ENCODE data around the gene LCA5L. TPM values are rescaled to one million over a fixed set of nuclear protein-coding genes. Genes with fewer than 3 reads are reported as not detected.

The LCA5L gene
- total RNA-seq, 1 experiment from 2014 or later: 0.46 TPM

GRCh38 chr21:39386899-39387298 is 58.7 kb downstream of the LCA5L start:
- Histone ChIP-seq H3K4me2 (ENCODE audit: insufficient read depth, insufficient read length, low read length) (no peak overlapping the region), H3K79me2 (ENCODE audit: insufficient read depth, low read length) (no peaks in the 10 kb centered on the region; the same call in 1 of the 2 replicates), H4K8ac (replicated peaks; ENCODE audit: insufficient read length, low read depth, low read length) (no peak overlapping the region), H3K27me3 (ENCODE audit: insufficient read depth, low read length) (no peaks in the 10 kb centered on the region), H3K56ac (ENCODE audit: insufficient read length, low read depth, low read length) (no peak overlapping the region), H3K4me1 (ENCODE audit: insufficient read depth, low read length) (no peaks in the 10 kb centered on the region), H3T11ph (ENCODE audit: low read length) (no peak overlapping the region), H4K5ac (ENCODE audit: insufficient read length, low read depth, low read length) (no peak overlapping the region), H3K23me2 (ENCODE audit: insufficient read length, low read depth, low read length, poor library complexity, severe bottlenecking) (no peaks in the 10 kb centered on the region), H3K4ac (ENCODE audit: low read depth, low read length) (no peak overlapping the region), H3K14ac (ENCODE audit: insufficient read depth, low read length) (no peak overlapping the region), H3K9me3 (ENCODE audit: control insufficient read depth, low read depth, low read length) (no peaks in the 10 kb centered on the region), H4K91ac (ENCODE audit: insufficient read length, low read depth, low read length) (no peak overlapping the region), H2BK15ac (ENCODE audit: low read depth, low read length) (no peak overlapping the region), H2AK5ac (ENCODE audit: insufficient read length, low read length) (no peak overlapping the region), H3K27ac (ENCODE audit: insufficient read length, low read depth, low read length) (no peak overlapping the region), H2BK20ac (ENCODE audit: low read depth, low read length, poor library complexity, severe bottlenecking) (no peak overlapping the region), H3K79me1 (ENCODE audit: insufficient read depth, low read depth, low read length, poor library complexity, severe bottlenecking) (no peaks in the 10 kb centered on the region), H2BK12ac (ENCODE audit: insufficient read length, low read depth, low read length) (no peak overlapping the region), H2AFZ (ENCODE audit: low read length) (no peak overlapping the region), H3K23ac (ENCODE audit: insufficient read length, low read depth, low read length) (no peak overlapping the region), H3K9ac (ENCODE audit: extremely low read depth, insufficient read length, low read length) (no peak overlapping the region), H3K18ac (ENCODE audit: insufficient read length, low read depth, low read length) (no peak overlapping the region), H4K20me1 (ENCODE audit: control insufficient read depth, insufficient read depth, insufficient read length) (no peaks in the 10 kb centered on the region), H2BK5ac (ENCODE audit: insufficient read length, low read length) (no peak overlapping the region), H2BK120ac (ENCODE audit: low read depth, low read length, poor library complexity, severe bottlenecking) (no peak overlapping the region)
- H3K4me1 Mint-ChIP-seq: peaks cover 29 to 34% of the 10 kb centered on the region in 2 experiments
- DNase-seq: no peak
- no peak overlapping the region; a peak in 1 of 7 replicates for H3K27ac Mint-ChIP-seq
- TF ChIP-seq, protein P1, sequence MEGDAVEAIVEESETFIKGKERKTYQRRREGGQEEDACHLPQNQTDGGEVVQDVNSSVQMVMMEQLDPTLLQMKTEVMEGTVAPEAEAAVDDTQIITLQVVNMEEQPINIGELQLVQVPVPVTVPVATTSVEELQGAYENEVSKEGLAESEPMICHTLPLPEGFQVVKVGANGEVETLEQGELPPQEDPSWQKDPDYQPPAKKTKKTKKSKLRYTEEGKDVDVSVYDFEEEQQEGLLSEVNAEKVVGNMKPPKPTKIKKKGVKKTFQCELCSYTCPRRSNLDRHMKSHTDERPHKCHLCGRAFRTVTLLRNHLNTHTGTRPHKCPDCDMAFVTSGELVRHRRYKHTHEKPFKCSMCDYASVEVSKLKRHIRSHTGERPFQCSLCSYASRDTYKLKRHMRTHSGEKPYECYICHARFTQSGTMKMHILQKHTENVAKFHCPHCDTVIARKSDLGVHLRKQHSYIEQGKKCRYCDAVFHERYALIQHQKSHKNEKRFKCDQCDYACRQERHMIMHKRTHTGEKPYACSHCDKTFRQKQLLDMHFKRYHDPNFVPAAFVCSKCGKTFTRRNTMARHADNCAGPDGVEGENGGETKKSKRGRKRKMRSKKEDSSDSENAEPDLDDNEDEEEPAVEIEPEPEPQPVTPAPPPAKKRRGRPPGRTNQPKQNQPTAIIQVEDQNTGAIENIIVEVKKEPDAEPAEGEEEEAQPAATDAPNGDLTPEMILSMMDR (conservative IDR thresholded peaks at IDR 0.05): no peak
- peak overlapping the region in 1 of 2 experiments; percentile 74; a peak in 1 of 5 replicates for H3K4me3 Mint-ChIP-seq
- WGBS (ENCODE audit: extremely low coverage, insufficient read length, low lambda C conversion rate): no CpG with 5 or more reads among the region's 11 CpGs
- H3K9me3 Mint-ChIP-seq: no peaks in the 10 kb centered on the region
- peaks cover 4 to 20% (median 13%) of the 10 kb centered on the region in 3 experiments; a peak in 5 of 7 replicates for H3K36me3 Mint-ChIP-seq (ENCODE audit: insufficient read depth in 1 of 3, low read depth in 3 of 3)
- H3K27me3 Mint-ChIP-seq (ENCODE audit: low read depth): no peaks in the 10 kb centered on the region

Measured in H9 (cell line).